NCI-H526 treated with DMSO at 0.1 percent for 48 hours (cell line): Measurements from ENCODE around the gene FBP2.
"Not testable (repeated sequence)": the region's sequence is repeated elsewhere in the genome, so short reads cannot be mapped to it uniquely, and the experiment has no call there.

Source experiments
- DNase-seq: peaks from one replicate; lab custom pipeline; 2025; lab: John Stamatoyannopoulos, UW

The FBP2 gene

DNA sequence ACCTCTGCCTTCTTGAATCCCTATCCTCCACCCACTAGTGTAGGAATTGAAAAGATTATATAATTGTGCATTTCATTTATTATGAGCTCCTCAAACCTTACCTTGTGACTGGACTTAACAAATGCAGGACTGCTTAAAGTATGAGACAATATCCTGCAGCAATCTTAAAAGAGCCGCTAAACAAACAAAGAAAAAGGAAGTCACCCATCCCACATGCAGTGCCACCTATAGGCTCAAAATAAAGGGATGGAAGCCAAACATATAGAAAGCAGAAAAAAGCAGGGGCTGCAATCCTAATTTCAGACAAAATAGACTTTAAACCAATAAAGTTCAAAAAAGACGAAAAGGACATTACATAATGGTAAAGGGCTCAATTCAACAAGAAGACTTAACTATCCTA lies 30.1 kb downstream of the FBP2 start:
- no peak for DNase-seq

DNA sequence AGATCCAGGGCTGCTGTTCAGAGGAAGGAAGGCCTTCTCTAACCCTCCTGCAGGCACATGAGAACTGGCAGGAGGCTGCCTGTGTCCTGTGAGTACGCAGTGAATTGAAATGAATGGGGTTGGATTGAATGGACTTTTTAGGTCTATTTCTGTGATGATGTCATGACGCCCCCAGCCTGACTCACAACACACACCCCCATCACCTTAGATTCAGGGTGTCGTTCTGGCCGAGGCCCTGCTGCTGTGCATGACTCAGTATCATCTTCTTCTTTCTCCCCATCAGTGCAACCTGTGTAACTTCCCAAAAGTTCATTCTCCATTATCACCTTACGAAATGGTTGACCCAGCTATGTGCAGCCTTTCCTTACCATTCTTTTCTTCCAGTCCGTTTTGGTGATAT lies 33.4 kb downstream of the FBP2 start:
- DNase-seq, result no peak

DNA sequence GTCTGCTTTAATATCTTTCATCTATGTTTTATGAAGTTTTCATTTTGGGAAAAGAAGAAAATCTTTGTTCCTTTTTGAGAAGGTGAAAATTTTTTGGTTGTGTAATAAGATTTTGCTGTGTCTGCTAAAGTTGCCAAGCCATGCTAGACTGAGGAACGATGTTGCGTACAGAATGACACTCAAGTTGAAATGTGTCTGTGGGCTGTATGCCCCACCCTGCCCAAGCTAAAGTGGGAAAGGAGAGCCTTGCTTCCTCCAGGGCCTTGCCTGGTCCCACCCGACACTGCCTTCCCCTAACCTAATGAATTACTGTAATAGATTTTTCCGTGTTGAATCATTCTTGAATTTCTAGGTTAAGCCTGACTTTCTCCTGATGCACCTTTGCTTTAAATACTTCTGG lies 36.2 kb downstream of the FBP2 start:
- DNase-seq, result no peak

DNA sequence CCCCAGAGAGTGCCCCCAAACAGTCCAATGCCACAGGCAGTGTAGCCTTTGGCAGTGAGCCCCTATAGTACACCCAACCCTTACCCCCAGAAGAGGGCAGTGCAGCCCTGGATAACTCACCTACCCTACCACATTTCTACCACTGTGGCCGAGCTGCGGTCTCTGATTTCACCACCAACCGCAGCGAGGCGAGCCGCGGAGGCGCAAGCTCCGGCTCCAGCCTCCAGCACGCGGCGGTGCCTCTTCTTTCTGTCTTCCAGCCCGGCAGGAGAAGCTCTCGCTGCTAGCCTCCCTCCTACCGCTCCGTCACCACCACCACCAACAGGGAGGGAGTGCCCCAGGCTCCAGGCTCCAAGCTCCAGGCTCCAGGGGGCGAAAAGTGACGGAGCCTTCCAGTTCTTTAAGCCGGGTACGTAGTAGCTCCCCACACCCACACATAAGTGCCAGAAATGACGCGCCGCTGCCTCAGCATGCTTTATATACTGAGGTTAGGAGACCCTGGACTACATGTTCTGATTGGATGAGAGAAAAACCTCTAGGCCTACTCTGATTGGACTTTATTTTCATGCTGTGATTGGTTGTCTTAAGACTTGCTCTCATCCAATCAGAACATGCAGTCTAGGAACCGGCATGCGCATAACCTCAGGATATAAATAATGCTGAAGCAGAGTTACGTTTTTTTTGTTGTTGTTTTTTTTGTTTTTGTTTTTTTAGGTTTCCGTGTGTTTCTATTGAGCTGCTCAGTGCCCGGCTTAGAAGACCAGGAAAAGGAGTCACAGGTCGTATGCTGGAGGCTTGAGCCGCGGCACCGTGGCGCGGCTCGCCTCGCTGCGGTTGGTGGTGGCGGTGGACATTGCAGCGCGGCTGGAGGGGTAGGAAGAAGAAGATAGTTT lies 38.9 kb downstream of the FBP2 start, which contains the start of gene PCAT7:
Gene PCAT7, plus strand, starts transcription at position 645 of the 893 bp plus-strand sequence.
- DNase-seq, result peak; percentile 76

DNA sequence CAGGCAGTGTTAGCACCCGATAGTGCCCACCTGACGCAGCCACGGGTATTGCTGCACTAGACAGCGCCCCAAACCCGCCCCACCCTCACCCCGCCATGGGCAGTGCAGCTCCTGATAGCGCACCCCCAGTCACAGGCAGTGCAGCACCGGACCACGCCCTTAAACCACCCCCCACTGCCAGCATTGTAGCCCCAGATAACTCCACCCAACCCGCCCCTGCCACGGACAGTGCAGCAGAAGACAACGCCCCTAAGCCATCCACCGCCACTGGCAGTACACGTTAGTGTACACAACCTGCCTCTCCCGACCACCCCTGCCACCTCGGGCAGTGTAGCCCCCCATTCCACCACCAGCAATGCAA lies 39.6 kb downstream of the FBP2 start:
- no peak for DNase-seq

DNA sequence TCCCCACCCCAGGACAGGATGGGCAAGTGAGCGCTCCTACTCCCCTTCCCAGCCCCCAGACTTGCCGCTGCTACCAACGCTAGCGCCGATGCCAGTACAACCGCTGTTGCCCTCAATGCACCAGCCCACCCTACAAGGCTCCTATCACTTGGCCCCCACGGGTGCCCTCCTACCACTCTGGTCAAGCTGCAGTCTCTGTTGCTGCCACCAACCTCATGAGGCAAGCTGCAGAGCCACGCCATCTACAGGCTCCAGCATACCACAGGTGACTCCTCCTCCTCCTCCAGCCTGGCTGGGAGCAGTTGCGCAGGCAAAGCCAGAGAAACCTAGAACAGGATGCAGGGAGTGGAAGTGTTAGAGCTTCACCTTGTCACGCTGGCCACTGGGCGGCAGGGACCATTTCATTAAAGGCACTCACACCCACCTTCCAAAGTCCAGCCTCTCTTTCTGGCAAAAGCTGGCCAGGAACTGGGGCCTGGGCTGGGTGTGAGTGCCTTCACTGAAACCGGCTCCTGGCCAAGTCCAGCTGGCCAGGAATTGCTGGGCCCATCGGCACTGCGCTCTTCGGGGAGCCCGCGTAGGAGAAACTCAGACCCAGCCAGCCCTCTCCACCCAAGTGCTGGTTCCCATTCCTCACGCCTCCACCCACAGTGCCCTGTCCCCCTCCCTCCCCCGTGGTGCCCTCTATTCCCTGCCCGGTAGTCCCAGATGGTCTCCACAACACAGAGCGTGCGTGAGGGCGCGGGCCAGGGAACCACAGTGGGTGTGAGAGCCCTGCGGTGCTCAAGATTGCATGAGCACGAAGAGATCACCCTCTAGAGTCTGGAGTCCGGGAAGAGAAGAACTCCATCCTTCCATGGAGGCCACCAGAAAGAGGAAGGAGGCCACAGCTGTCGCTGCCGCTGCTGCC lies 40.3 kb downstream of the FBP2 start:
- DNase-seq, result no peak

DNA sequence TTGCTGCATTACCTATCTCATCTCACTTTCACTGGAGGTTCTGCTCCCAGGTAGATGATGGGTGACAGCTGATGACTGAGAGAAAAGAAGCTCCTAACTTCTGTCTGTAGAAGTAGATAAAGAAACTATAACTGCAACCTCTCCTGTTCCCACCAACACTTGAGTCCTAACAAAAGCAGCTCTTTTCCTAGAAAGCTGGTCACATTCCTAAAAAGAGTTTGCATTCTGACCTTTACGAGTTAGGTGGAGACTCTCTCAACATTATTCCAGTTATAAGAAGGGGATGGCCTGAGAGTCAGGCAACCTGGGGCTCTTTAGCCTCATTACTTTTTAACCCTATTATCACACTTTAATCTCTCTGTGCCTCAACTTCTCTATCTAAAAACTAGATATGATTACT lies 47.7 kb downstream of the FBP2 start:
- no peak for DNase-seq

DNA sequence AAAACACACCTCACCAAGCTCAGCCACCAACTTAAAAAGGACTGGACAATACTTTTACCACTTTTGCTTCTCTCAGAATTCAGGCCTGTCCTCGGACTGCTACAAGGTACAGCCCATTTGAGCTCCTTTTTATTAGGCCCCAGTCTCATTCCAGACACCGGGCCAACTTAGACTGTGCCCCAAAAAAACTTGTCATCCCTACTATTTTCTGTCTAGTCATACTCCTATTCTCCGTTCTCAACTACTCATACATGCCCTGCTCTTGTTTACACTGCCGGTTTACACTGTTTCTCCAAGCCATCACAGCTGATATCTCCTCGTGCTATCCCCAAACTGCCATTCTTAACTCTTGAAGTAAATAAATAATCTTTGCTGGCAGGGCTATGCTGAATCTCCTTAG lies 49.3 kb downstream of the FBP2 start:
- DNase-seq, result not testable (repeated sequence)

DNA sequence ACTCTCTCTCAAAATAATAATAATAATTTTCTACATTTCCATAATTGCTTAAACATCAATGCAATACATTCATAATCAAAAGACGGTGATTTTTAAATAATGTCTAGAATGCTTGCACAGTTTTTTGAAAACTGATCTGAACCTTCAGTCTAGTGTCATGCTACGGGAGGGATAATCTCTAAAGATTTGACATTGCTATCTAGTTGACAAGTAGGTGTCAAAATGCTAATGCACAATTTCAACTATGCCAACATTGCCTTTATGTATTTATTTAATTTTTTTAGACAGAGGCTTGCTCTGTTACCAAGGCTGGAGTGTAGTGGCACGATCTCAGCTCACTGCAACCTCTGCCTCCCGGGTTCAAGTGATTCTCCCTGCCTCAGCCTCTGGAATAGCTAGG lies 54.7 kb downstream of the FBP2 start:
- DNase-seq, result no peak

DNA sequence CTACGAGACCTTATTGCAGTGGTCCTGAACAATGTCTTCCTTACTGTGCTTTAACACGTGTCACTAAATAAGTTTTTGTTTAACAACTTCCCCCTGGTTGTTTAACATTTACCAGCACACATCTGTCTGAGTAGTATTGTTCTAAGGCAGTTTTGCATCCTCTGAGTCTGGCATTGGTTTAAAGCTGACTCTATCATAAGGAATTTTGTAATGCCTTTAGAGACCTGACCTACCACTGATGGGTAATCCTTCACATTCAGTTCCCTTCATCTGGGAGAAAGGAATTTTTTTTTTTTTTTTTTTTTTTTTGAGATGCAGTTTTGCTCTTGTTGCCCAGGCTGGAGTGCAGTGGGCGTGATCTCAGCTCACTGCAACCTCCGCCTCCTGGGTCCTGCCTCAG lies 58.7 kb downstream of the FBP2 start:
- no peak for DNase-seq

DNA sequence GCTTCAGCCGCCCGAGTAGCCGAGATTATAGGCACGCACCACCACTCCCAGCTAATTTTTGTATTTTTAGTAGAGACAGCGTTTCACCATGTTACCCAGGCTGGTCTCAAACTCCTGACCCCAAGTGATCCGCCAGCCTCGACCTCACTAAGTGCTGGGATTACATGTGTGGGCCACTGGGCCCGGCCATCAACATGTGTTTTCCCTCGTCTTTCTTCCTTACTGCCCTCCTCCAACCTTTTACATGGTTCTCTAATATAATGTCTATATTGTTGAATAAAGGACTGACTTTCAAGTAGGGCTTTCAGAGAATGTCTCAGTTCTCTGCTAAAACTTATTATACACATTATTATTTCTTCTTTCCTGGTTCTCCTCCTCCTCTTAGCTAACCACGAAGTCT lies 60.0 kb downstream of the FBP2 start:
- no peak for DNase-seq

DNA sequence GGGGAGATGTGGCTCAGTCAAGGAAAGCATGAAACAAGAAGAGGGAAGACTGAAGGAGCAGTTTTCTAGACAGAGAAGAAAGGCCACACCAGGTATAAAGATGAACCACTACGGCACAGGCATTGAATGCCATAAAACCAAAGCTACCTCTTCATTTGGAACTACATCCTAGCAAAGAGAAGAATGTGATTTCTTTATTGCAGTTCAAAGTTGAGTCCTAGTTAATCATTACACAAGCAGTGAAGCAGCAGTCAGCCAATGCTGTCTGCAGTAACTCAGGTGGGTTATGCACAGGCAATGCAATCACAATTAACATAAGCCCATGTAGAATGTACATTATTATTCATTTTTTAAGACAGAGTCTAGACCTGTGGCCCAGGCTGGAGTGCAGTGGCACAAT lies 60.5 kb downstream of the FBP2 start:
- no peak for DNase-seq

DNA sequence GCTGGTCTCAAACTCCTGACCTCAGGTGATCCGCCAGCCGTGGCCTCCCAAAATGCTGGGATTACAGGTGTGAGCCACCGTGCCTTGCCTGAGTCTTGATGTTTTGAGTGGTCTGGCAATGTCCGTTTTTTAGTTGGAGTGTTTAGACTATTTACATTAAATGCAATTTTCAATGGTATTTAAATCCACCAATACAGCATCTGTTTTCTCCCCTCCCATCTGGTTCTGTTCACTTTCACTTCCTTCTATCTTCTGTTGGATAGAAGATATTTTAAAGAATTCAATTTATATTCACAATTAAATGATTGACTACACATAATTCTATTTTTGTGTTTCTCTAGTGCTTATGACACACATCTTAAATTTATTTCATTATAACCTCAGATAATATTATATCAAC lies 64.7 kb downstream of the FBP2 start:
- no peak for DNase-seq

DNA sequence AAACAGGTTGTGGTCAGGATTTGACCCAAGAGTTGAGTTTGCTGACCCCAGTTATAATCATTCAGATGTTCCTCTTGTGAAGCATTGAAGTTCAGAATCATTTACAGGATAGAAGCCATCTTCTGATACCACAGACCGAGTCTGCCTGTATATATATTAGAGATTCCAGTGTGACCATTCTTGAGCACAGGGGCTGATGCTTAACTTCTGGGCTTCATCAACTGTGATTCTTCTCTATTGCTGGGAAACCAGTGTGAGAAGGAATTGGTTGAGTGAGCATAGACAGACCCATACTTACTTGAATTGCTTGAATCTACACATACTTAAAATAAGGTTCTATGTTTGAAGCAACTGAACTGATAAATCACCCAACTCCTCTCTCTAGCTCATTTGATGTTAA lies 66.7 kb downstream of the FBP2 start:
- DNase-seq, result no peak

DNA sequence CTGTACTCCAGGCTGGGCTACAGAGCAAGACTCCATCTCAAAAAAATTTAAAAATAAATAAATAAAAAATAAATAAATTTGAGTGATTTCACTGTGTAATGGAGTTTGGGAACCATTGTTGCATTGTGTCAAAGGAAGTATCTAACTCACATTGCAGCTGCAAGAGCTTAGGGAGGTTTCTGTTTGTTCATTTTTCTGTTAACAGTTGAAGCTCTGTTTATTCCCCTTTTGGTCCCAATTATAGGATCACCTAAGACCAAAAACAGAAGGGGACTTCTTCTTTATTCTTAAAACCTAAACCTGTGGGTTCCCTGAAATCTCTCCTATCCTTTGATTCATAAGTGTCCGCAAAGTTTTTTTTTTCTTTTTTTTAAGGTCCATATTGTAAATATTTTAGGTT lies 67.4 kb downstream of the FBP2 start:
- no peak for DNase-seq

DNA sequence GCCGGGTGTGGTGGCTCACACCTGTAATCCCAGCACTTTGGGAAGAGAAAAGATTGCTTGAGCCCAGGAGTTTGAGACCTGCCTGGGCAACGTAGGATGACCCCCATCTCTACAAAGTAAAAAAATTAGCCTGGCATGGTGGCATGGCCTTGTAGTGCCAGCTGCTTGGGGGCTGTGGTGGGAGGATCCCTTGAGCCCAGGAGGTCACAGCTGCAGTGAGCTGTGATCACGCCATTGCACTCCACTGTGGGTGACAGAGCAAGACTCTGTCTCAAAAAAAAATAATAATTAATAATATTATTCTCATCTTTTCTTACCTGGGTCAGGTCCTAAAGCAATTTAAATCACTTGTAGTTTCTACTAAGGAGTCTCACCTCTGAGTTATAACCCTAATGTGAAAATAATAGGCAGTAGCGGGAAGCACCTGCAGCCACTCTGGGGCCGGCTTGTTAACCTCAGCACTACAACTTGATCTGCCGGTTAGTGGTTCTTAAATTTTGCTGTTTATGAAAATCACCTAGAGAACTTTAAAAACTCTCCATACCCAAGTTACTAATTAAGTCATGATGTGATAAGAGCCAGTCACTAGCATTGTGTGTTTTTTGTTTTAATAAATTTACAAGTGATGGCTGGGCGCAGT lies 68.1 kb downstream of the FBP2 start:
- DNase-seq, result no peak

DNA sequence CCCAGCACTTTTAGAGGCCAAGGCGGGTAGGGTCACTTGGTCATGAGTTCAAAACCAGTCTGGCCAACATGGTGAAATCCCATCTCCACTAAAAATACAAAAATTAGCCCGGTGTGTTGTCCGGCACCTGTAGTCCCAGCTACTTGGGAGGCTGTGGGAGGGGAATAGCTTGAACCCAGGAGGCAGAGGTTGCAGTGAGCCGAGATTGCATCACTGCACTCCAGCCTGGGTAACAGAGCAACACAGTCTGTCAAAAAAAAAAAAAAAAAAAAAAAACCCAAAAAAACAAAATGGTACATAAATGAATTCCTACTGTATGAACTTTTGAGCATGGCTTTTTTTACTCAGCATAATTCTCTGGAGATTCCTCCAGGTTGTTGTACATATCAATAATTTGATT lies 76.4 kb downstream of the FBP2 start:
- DNase-seq, result no peak

DNA sequence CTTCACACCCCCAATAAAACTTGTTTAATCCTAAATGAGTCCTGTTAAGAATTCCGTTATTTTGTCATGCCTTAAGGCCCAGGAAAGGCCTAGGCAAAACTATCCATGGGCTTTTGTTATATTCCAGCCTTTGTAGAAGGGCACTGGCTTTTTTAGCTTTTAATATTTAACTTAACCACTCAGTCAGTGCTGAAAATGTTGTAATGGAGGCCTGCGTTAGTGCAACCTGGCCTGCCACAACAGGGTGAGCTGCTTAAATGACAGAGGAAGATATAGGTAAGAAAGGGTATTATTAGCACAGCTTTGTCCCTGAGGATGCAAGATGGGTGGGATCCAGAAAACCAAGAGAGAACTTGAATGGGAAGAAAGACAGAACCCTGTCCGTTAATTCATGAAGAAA lies 78.9 kb downstream of the FBP2 start:
- DNase-seq, result no peak

DNA sequence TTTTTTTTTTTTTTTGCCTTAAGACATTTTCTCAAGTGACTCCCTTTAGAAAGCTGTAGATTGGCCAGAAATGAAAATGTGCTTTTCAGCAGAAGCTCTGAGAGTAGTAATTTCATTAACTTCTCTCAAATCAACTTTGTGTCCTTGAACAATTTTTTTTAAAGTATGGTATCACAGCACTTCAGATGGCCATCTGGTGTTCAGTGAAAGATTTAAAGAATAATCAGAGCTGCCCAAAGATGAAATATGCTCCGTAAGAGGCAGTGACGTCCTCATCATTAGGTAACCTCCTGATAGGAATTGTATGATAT lies 81.7 kb downstream of the FBP2 start:
- DNase-seq, result no peak

DNA sequence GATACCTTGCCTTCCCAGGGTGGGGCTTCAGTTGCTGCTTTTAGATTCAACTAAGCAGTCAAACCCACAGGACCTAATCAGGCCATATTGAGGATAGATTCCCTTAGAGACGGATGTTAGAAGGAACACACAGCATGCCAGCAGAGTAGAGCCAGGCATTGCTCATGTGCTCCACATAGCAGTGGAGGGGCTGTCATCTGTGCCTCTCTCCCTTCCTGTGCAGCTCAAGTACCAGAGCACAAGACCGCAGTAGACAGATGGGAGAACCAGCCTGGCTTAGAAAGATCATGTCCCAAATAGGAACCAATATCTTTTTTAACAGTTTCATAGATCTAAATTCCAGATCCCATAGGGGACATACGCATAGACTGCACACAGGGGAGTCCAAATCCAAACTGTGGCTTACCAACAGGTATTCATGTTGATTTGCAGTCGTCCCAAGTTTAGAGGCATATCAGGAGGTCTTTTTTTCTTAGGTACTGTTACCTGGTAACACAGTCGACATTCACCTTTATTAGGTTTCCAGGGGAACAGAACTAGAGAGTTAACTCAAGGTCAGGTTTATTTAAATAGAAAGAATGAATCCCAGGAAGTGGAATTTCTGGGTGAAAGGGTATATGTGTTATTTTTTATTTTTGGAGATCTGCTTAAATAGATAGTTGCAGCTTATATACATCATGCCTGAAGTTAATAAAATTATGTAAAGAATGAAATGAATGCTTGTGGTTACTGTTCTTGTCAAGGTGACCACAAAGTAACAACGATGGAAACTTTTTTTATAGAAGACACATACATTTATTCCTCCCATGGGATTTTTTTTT lies 82.3 kb downstream of the FBP2 start:
- no peak for DNase-seq
